Activated CD4-positive, CD25-positive, alpha-beta regulatory T cell (primary cell): ENCODE results near the gene SYNE4.

Experiments used
- DNase-seq, 4 experiments: peaks; one replicate each; lab custom pipeline; 2025; lab: John Stamatoyannopoulos, UW

SYNE4 gene

DNA sequence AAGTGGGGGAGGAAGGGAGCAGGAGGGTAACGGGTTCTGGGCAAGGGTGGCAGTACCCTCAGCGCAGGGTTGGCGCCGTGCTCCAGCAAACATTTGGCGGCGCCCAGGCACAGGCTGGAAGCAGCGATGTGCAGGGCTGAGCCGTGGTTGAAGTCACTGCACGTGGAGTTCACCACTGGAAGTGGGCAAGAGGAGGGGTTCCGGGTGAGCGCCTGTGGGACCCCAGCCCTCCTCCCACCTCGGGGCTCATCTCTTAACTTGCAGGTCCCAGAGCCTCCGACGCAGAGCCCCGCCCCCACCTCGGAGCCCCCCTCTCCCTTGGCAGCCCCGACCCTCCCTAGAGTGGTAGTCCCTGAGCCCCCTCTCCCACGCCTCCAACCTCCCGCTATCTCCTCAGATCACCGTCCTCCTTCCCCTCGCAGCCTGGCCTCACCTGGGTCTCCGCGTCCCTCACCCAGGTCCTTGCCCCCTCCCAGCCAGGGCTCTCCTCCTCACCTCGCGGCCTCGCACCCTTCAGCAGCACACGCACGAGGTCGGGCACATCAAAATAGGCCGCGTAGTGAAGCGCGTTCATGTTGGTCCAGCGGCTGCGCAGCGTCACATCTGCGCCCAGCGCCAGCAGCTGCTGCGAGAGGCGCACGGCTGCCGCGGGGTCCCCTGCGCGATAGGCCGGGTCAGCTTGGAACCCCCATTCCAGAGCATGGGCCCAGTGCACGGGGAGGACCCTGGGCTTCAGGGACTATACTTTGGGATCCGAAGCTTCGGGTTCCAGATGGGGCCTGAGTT lies 17.7 kb upstream of the SYNE4 start:
- no peak for DNase-seq

DNA sequence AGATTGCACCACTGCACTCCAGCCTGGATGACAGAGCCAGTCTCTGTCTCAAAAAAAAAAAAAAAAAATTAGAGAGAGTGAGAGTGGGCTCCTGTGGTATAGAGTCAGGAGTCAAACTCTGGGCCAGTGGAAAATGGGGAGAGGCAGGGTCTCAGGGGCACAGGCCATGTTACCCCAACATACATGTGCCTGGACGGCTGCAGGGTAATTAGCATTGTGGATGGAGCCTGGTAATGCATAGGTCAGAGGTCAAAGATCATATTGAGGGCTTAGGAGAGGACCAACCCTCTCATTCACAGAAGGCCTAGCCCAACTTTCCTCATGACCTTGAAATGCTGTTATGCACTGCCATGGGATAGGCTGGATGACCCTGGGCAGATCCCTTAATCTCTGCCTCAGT lies 16.9 kb upstream of the SYNE4 start:
- no peak for DNase-seq

DNA sequence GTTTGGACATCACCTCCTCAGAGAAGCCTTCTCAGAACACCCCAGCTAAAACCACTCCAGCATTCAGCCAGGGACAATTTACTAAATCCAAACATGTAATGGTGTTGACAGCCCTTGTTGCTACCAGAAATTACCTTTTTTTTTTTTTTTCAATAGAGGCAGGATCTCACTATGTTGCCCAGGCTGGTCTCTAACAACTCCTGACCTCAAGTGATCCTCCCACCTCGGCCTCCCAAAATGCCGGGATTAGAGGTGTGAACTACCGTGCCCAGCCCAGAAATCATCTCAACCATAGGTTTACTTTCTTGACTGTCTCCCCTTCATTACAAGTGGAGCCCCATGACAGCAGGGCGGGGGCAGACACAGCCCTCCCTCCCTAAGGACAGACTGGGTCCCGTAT lies 14.8 kb upstream of the SYNE4 start:
- DNase-seq: no peak

DNA sequence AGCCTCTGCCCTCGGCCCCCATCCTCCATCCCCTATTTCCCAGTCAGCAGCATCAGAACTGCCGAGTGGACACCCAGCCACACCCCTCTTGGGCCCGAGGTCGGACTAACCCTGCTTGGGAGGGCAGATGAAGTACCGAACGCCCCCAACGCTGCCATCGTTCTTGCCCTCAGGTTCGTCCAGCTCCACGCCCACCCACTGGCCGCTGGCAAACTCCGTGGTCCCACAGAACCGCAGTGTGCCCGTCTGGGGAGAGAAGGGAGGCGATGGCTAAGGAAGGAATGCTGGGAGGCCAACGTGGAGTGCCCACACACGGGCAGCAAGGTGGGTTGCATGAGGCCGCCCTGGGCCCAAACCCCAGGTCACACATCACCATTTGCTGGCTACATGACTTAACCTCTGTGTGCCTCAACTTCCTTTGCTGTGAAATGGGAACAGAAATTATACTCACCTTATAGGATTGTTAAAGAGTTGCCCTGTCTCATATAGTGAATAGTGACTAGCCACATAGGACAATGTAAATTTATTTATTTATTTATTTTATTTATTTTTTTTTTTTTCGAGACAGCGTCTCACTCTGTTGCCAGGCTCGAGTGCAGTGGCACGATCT lies 10.6 kb upstream of the SYNE4 start:
- no peak for DNase-seq

DNA sequence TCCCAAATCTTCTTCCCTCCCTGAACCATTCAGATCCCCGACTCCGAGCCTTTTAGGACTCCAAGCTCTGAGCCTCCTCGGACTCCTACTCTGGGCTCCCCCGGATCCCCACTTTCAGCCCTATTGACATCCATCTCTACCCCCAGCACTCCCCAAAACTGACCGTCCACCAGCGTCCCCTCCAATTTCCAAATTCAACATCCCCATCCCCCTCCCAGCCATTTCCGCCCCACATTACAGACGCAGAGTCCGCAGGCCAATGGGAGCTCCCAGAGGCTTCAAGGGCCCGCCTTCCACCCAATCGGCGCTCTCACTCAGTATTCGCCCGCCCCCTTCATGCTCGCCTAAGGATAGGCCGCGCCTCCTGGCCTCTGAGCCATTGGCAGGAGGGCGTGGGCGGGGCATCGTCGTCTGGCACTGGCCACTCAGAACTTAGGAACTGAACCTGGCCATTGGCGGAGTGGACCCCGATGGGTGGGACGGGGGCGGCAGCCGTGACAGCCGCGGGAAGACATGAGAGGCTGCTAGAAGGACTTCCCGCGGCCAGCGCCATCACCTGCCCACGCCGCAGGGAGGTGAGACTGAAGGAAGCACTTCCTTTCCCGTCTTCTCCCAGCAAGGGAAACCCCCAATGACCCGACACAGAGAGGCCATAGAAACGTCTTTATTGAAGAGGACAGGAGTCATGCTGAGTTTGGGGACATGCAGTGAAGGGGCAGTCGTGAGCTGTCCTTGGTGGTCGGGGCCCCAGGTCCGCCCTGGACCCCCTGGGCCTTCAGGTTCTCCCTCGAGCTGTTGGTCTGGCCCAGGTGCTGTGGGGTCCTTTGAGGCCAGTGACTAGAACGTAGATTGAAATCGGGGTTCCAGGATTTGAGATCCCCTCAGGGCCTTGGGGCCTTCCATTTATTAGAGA lies 5.7 kb upstream of the SYNE4 start, which contains the start of gene ALKBH6:
Gene ALKBH6, minus strand, starts transcription at position 202 of the 913 bp plus-strand sequence. CDS start 816 bp downstream, outside the sequence.
- peak; percentile 97 to 99 (median 98) for DNase-seq

DNA sequence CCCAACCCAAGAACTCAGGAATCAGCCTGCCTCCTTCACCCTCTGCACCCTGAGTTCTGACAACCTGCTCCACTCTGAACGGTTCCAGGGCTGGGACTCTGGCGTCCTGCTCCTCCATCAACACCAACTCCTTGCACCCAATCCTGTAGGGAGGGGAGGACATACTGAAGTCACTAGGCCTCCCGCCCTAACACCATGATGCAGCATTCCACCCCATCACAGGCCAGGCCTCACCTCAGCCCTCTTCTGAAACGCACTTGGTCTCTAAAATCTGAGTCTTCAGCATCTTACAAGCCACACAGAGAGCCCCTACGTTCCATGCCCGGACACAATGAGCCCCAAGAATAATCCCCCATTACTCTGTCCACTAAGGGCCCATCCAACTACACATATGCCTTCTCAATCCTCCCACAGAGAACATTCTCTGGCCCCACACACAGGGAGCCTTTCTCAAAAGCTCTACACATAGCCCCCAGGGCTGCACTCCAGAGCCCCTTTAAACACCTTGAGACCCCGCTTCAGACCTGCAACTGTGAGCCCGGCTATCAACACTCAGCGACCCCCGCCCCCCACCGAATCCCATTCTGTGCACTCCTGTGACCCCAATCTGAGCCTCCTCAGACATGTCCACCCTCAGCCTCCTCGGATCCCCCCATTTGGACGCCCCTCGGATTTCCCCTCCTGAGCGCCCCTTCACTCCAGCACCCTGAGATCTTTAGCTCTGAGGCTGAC lies 4.8 kb upstream of the SYNE4 start:
- no peak for DNase-seq

DNA sequence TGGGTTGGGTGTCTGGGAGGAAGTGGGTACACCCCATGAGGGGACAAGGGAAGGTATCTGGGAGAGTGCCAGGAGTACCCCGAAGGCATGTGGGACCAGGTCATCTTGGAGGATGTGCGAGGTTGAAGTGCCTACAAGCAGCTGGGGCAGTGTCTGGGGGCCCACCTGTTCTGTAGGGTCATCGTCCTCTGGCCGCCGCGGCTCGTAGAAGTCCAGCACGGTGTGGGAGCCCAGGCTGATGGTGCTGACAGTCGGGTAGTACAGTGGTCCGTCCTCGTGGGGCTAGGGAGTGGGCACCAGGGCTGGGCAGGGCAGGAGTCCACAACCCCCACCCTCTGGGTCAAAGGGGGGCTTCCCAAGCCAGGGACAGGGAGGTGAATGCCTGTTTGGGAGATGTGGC lies 1.8 kb upstream of the SYNE4 start:
- no peak for DNase-seq

DNA sequence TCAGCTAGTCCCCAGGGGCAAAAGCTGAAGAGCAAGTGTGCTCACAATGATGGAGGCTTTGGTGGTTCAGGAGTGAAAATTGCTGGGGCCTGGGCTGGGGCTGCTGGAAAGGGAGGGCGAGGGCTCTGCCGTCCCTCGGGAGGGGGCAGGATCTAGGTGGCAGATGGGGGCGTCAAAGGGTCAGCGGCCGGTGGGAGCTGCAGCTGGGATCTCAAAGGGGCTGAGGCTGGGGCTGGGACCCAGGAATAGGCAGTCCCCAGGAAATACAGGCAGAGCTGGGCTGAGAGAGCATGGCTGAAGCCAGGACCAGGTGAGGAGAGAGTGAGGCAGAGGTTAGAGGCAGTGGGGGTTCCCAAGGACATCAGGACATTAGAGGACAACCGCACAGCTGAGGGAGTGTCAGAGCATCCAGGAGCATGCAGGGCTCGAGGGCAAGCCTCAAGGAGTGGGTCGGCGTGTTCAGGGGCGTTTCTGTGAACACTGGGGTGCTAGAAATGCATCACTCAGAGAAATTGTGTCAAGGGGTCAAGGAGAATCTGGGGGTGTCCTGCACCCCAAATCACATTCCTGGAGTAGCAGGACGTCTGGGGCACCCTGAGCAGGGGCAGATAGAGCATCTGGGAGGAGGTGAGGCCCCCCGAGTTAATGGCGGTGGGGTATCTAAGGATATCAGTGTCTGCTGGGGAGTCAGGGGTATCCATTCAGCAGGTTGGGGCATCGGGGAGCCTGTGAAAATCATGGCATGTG lies 1.2 kb upstream of the SYNE4 start:
- no peak for DNase-seq

DNA sequence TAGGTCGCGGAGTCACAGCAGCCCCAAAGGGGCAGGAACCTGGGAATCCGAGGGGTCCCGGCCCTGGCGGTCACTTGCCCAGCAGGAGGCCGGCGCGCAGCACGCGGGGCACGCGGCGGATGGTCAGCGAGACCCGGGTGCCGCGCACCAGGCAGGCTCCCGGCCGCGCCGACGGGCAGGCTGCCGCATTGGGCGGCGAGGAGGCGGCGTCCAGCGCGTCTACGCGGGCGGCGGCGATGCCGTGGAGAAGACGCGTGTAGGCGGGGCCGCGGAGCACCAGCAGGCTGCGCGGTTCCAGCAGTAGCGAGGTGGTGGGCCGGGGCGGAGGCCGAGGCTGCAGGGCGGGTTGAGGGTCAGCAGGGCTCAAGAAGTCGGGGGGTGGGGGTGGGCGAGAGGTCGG lies 607 bp upstream of the SYNE4 start:
- DNase-seq: no peak

DNA sequence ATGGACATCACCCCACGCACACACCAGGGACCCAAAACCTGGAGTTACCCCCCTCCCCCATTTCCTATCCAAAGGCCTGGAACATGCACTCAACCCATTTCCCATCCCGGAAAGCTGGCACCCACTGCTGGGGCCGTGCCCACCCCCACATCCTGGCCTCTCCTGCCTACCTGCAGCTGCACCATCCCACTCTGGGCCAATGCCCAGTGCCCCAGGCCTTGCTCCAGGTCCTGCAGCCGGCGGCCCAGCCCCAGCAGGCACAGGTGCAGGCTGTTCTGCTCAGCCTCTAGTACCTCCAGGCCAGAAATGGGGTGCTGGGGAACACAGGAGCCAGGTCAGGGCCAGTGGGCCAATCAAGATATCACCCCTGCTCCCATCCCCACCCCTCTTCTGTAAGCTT lies 1.7 kb downstream of the SYNE4 start:
- no peak for DNase-seq

DNA sequence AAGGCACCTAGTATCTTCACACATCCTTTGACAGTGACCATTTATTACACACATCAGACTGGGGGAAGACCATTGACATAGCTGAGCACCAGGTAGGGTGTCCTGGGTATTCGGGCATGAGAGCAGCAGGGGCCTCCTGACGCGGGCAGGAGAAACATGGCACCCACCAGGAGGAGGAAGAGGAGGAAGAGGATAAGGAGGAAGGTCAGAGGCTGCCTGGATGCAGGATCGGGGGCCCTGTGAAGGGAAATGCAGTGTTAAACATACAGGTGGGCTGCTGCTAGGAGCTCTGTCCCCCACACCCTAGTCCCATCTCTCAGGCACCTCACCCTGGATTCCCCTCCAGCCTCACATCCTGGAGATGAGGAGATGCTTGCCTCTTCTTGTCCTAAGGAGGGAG lies 5.3 kb downstream of the SYNE4 start:
- no peak for DNase-seq

DNA sequence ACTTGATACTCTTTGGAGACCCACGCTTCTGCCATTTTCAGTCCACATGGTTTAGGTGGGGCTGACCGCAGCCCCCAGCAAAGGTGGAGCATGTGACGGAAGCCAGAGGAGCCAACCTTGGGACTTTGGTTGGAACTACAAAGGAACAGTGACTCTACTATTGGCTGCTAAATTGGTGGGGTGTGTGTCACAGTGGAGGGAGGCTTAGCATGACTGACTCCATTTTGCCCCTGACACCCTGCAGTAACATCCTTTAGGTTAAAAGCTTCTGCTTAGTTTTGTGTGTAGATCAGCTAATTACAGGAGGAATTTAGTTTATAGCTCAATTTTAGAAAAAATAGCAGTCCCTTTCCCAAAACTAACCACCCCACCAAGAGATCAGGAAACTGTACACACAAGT lies 7.0 kb downstream of the SYNE4 start:
- DNase-seq: no peak

DNA sequence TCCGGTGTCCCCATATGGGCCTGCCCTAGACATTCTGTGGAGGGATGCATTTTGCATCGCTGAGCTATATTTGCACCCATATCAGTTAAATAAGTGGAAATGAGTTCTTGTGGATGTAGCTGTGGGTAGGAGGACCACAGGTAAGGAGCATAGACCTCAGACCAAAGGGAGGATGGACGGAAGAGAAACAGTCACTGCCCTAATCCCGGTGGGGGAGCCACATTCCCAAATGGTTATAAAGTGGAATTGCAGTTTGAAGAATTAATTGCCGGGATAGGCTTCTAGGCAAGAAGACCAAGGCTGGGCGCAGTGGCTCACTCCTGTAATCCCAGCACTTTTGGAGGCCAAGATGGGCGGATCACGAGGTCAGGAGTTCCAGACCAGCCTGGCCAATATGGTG lies 11.8 kb downstream of the SYNE4 start:
- DNase-seq: no peak

DNA sequence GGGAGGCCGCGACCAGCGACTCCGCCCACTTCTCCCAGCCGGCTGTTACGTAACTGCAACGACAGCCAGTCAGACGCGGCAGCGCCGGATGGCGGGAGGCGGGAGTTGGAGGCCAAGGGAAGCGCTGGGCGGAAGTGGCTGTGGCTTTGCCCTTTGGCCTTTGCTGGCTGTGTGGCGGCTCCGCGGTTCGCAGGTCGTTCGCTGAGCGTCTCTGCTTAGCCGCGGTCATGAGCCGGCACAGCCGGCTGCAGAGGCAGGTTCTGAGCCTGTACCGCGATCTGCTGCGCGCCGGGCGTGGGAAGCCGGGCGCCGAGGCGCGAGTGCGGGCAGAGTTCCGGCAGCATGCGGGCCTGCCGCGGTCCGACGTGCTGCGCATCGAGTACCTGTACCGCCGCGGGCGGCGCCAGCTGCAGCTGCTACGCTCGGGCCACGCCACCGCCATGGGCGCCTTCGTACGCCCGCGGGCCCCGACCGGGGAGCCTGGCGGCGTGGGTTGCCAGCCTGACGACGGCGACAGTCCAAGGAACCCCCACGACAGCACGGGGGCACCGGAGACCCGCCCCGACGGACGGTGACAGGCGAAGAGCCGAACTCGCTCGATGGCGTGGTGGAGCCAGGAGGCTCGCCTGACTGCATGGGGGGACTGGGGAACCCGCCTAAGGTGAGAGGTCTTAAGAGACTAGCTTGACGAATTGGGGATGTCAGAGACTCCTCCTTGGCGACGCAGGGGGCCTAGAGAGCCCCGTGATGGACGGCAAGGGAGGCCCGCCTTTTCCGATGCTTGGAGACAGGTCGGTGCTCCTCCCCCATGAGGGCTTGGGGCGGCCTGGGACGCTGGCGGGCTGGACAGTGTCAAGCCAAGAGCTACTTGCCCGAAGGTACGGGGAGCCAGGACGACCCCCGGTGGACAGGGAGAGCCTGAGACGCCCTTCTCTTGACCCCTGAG lies 13.3 kb downstream of the SYNE4 start, which contains the start of gene SDHAF1:
Gene SDHAF1, plus strand, starts transcription at position 141 of the 946 bp plus-strand sequence. Its CDS starts 87 bp downstream, at position 228.
- peak; percentile 86 to 89 (median 87) for DNase-seq

DNA sequence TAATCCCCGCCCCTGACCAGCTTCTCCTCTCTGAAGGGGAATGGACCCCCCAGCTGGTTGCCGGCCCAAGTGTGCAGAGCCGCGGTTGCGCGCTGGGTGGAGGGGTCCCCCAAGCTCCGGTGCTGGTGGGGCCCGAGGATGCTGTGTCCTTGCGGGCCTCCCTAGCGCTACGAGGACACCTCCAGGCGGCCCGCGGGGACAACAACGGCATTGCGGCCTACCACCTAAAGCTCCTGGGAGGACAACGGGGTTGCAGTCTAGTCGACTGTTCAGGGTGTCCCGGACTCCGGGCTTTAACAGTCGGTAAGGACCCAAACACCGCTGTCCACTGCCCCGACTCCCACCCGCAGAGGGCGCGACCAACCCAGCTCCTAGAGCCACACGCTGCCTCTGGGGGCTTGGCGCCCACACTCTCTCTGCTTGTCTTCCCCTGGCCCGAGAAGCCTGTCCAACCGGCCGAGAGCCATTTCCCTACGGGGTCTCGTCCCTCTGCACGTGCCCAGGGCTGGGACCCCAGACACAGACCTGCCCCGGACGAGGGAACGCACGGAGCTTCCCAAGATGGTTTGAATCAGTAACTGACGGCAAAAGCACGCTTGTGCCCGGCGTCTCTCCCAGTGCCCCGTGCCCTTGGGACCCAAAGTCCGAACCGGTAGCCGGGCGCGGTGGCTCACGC lies 14.6 kb downstream of the SYNE4 start:
- DNase-seq: no peak

DNA sequence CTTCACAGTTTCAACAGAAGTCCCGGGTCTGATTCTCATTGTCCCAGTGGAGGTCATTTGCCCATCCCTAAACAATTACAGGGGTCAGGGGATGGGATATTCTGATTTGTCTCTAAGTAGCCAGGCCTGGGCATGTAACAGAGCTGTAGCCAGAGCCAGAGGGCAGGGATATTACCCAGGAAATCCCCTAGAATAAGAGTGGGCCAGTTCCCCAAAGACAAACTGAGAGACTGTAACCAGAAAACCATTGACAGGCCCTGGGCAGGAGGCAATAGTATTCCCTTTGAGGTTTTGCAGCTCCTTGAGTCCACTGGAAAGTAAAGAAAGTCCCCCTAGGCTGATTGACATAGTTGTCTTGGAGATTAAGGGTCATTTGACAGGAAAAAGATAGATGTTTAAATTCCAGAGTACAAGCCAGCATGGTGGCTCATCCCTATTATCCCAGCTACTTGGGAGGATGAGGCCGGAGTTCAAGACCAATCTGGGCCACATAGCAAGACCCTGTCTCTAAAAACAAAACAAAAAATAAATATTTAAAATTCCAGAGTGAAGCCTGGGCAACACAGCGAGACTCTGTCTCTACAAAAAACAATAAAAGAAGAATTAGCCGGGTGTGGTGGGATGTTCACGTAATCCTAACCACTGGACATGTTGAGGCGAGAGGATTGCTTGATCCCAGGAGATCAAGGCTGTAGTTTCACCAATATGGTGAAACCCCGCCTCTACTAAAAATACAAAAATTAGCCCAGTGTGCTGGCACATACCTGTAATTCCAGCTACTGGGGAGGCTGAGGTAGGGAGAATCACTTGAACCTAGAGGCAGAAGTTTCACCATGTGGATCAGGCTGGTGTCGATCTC lies 15.5 kb downstream of the SYNE4 start:
- no peak for DNase-seq

DNA sequence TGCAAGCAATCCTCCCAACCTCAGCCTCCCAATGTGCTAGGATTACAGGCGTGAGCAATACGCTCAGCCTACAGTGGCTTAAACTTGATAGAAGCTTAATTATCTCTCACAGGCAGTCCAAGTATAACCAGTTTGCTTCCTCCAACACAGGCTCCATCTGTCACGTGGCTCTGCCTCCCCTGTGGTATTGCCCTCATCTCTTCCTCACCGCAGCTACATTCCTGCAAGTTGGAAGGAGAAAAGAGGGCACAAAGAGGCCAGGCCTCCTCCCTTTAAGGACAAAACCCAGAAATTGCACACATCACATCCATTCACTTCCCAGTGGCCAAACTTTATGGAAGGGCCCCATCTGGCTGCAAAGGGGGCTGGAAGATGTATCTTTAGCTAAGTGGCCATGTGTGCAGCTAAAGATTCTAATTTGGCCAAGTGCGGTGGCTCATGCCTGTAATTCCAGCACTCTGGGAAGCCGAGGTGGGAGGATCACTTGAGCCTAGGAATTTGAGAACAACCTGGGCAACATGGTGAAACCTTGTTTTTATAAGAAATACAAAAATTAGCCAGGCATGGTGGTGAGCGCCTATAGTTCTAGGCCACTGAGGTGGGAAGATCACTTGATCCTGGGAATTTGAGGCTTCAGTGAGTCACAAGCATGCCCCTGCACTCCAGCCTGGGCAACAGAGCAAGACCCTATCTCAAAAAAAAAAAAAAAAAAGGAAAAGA lies 16.7 kb downstream of the SYNE4 start:
- no peak for DNase-seq
